HCT116 (cell line): Measurements from ENCODE around the gene GYPB.
"Not testable (repeated sequence)": the region's sequence is repeated elsewhere in the genome, so short reads cannot be mapped to it uniquely, and the experiment has no call there.

Experiments used
- ATF3 ChIP-seq: IDR thresholded peaks from 2 replicates; pipeline ENCODE4 v1.6.1; 2012
- CBX3 ChIP-seq: IDR thresholded peaks from 2 replicates; pipeline ENCODE4 v1.6.1; 2012; ENCODE audit warnings: low read depth
- CEBPB ChIP-seq: IDR thresholded peaks from 2 replicates; pipeline ENCODE4 v1.6.1; 2012; ENCODE audit warnings: low read depth
- CTCF ChIP-seq, 3 experiments: fragments of 200-600 bp in 1 of 3; sonication (generic) in 1 of 3; IDR thresholded peaks in 2 of 3; conservative IDR thresholded peaks in 1 of 3; 2 replicates each; pipeline ENCODE4 v1.5.1; 2012 to 2017; ENCODE audit warnings: low read depth in 2 of 3, low read length in 2 of 3, antibody characterized with exemption in 1 of 3, borderline replicate concordance in 1 of 3, control low read depth in 1 of 3, mild to moderate bottlenecking in 1 of 3, mixed read lengths in 1 of 3, mixed run types in 1 of 3, moderate library complexity in 1 of 3; ENCODE audit not compliant: insufficient read depth in 1 of 3
- EZH2 ChIP-seq: fragments of 200-600 bp; sonication (generic); IDR thresholded peaks from 2 replicates; pipeline ENCODE4 v1.6.1; 2017; ENCODE audit warnings: antibody characterized with exemption, mixed run types
- POLR2A ChIP-seq: IDR thresholded peaks from 2 replicates; pipeline ENCODE4 v1.7.0; 2011; ENCODE audit warnings: borderline replicate concordance; ENCODE audit not compliant: insufficient read depth, insufficient read length; ENCODE audit errors: extremely low read depth
- POLR2AphosphoS5 ChIP-seq: IDR thresholded peaks from 2 replicates; pipeline ENCODE4 v1.6.1; 2011; ENCODE audit warnings: mild to moderate bottlenecking, low read depth, low read length, moderate library complexity
- RAD21 ChIP-seq: IDR thresholded peaks from 2 replicates; pipeline ENCODE4 v1.6.1; 2012; ENCODE audit warnings: low read depth, mild to moderate bottlenecking
- REST ChIP-seq: IDR thresholded peaks from 2 replicates; pipeline ENCODE4 v1.6.1; 2012; ENCODE audit warnings: low read depth
- SP1 ChIP-seq: IDR thresholded peaks from 2 replicates; pipeline ENCODE4 v1.6.1; 2012; ENCODE audit warnings: low read depth
- SRF ChIP-seq: IDR thresholded peaks from 2 replicates; pipeline ENCODE4 v1.6.1; 2012; ENCODE audit warnings: low read depth
- ZBTB33 ChIP-seq: IDR thresholded peaks from 2 replicates; pipeline ENCODE4 v1.6.1; 2011; ENCODE audit warnings: mild to moderate bottlenecking, low read length, moderate library complexity; ENCODE audit not compliant: insufficient replicate concordance; ENCODE audit errors: extremely low read depth
- ZNF274 ChIP-seq: fragments of 200-500 bp; sonication (Bioruptor generic); IDR thresholded peaks from 2 replicates; pipeline ENCODE4 v1.6.1; 2014; ENCODE audit warnings: mild to moderate bottlenecking, low read depth, low read length, inconsistent platforms

GRCh38 chr4:143951458-143951972 lies 67.7 kb downstream of the GYPB start:
- not testable (repeated sequence) for TF ChIP-seq CTCF (IDR thresholded peaks at IDR 0.05 in 2 of 3, conservative IDR thresholded peaks at IDR 0.05 in 1 of 3; ENCODE audit: borderline replicate concordance in 1 of 3, insufficient read depth in 1 of 3, low read depth in 2 of 3, low read length in 2 of 3); POLR2A; EZH2; POLR2AphosphoS5; ATF3; ZBTB33; RAD21; CEBPB; CBX3; SP1; ZNF274; SRF; REST
